Dermis lymphatic vessel endothelial cell (primary cell): ENCODE data around the gene CCNDBP1. TPM values are rescaled to one million over a fixed set of nuclear protein-coding genes. Genes with fewer than 3 reads are reported as not detected.

Experiments used
- total RNA-seq: library from RNA; depleted of rRNA; stranded (reverse); fragments of >200 nt; gene quantifications from 2 replicates; pipeline ENCODE4 v1.2.1, GENCODE V29; 2014

The CCNDBP1 gene
- 105 and 121 TPM in 2 replicates for total RNA-seq

GRCh38 chr15:43185157-43186002, at the start of gene CCNDBP1:
TSS of gene CCNDBP1 (plus strand) at chr15:43185403. CDS start at chr15:43185499, 96 bp downstream.

GRCh38 chr15:43220991-43221403, 35.8 kb downstream of the CCNDBP1 start, which contains the start of gene EPB42:
TSS of gene EPB42 (minus strand) at chr15:43221018. CDS start at chr15:43220825, 193 bp downstream.

Other genes starting within 250 kb of the CCNDBP1 start
- gene UBR1, start 79.4 kb upstream of the CCNDBP1 start, total RNA-seq, result 22.5 and 39.8 TPM in 2 replicates
- 15.1 and 16.3 TPM in 2 replicates for gene TMEM62, start 51.8 kb upstream of the CCNDBP1 start, total RNA-seq
- not detected in 2 replicates for gene EPB42, start 35.6 kb downstream of the CCNDBP1 start, total RNA-seq
- not detected in 2 replicates for gene TGM5, start 81.5 kb downstream of the CCNDBP1 start, total RNA-seq
- not detected in 2 replicates for gene TGM7, start 116.9 kb downstream of the CCNDBP1 start, total RNA-seq
- 4.6 and 5.5 TPM in 2 replicates for gene LCMT2, start 145.2 kb downstream of the CCNDBP1 start, total RNA-seq
- 19.7 and 20.2 TPM in 2 replicates for gene ZSCAN29, start 185.6 kb downstream of the CCNDBP1 start, total RNA-seq
- 9.2 and 9.5 TPM in 2 replicates for gene TUBGCP4, start 185.7 kb downstream of the CCNDBP1 start, total RNA-seq